Lower lobe of right lung (tissue), 2 donors: Measurements from ENCODE around the gene CEP76. TPM values are rescaled to one million over a fixed set of nuclear protein-coding genes. Genes with fewer than 3 reads are reported as not detected.
A peak's percentile ranks its signal among the peaks of the same experiment; 100 is the strongest.

Experiments
- ATAC-seq, 2 donors: fragments of 200-7000 bp; cut with Tn5 transposase; one replicate each; pipeline ENCODE4 v1.9.1; 2020 to 2022; ENCODE audit warnings: mild to moderate bottlenecking in 2 of 2, moderate library complexity in 2 of 2
- DNase-seq: peaks from one replicate; pipeline ENCODE4 v3.0.0-alpha.2; 2020
- H3K27ac ChIP-seq: fragments of 200-600 bp; one replicate; pipeline ENCODE4 v1.8.0; 2022
- H3K27me3 ChIP-seq: fragments of 200-600 bp; one replicate; pipeline ENCODE4 v1.8.0; 2022; ENCODE audit warnings: low read depth
- H3K36me3 ChIP-seq: fragments of 200-600 bp; one replicate; pipeline ENCODE4 v1.8.0; 2022; ENCODE audit warnings: mild to moderate bottlenecking
- H3K4me1 ChIP-seq: fragments of 200-600 bp; one replicate; pipeline ENCODE4 v1.8.0; 2022
- H3K4me3 ChIP-seq: fragments of 200-600 bp; one replicate; pipeline ENCODE4 v1.8.0; 2022; ENCODE audit warnings: mild to moderate bottlenecking
- H3K9me3 ChIP-seq: fragments of 200-600 bp; one replicate; pipeline ENCODE4 v1.8.0; 2022
- intact Hi-C: fragments of 100-400 bp; cut with DNase I; formaldehyde crosslinking; loops from one replicate; pipeline ENCODE4 v1.11.0; 2022
- total RNA-seq: library from RNA; stranded (reverse); fragmentation: NEBNext Ultra II Directional; extraction: Animal tissue kit (Norgen Biotek cat#: 25700); gene quantifications from one replicate; pipeline ENCODE4 v1.2.1, GENCODE V29; 2021
- TF ChIP-seq, protein P1 (sequence below): fragments of 200-600 bp; IDR thresholded peaks from one replicate; pipeline ENCODE4 v1.8.0; 2022; ENCODE audit warnings: antibody characterized with exemption, mild to moderate bottlenecking
- donor health status: DM: no; HTN: yes; CAD: no; lungs with severe emphysema.

CEP76 gene
- total RNA-seq, 1 donor from 2014 or later, result 5.0 TPM

- intact Hi-C loops, result no loop called here
- Histone ChIP-seq H3K4me3 (no peak overlapping the region), H3K27me3 (no peaks in the 10 kb centered on the region), H3K9me3 (no peaks in the 10 kb centered on the region), H3K36me3 (no peaks in the 10 kb centered on the region), H3K27ac (no peak overlapping the region), H3K4me1 (no peaks in the 10 kb centered on the region)
- DNase-seq (no peak), ATAC-seq (no peak)
- TF ChIP-seq, protein P1, sequence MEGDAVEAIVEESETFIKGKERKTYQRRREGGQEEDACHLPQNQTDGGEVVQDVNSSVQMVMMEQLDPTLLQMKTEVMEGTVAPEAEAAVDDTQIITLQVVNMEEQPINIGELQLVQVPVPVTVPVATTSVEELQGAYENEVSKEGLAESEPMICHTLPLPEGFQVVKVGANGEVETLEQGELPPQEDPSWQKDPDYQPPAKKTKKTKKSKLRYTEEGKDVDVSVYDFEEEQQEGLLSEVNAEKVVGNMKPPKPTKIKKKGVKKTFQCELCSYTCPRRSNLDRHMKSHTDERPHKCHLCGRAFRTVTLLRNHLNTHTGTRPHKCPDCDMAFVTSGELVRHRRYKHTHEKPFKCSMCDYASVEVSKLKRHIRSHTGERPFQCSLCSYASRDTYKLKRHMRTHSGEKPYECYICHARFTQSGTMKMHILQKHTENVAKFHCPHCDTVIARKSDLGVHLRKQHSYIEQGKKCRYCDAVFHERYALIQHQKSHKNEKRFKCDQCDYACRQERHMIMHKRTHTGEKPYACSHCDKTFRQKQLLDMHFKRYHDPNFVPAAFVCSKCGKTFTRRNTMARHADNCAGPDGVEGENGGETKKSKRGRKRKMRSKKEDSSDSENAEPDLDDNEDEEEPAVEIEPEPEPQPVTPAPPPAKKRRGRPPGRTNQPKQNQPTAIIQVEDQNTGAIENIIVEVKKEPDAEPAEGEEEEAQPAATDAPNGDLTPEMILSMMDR, result no peak
Measured at GRCh38 chr18:12750076-12750714, 47.7 kb upstream of the CEP76 start.

DNA sequence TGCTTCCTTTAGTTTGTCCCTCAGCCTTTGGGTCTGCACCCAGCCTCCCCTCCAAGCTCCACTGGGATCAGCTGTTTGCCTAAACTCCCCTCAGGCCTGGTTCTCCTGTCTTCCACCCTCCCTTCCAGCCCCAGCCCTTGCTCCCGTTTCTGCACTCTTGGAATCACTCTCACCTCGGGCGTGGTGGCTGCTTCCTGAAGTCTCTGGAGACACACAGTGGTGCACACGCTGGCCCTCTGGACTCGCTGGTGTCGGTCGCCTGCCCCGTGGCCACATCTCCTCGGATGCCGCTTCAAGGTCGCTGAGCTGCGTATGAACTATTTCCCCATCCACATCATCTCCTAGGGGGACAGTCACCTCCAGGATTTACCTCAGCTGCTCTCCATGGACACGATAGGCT lies 46.6 kb upstream of the CEP76 start:
- intact Hi-C loops, result no loop called here
- H3K27me3 ChIP-seq, result no peaks in the 10 kb centered on the region
- ATAC-seq (no peak), DNase-seq (no peak)
- H3K27ac ChIP-seq, result no peak overlapping the region
- H3K4me3 ChIP-seq, result no peak overlapping the region
- no peaks in the 10 kb centered on the region for H3K4me1 ChIP-seq
- TF ChIP-seq, protein P1, result no peak
- H3K36me3 ChIP-seq, result no peaks in the 10 kb centered on the region
- no peaks in the 10 kb centered on the region for H3K9me3 ChIP-seq

GRCh38 chr18:12748671-12749070 lies 46.1 kb upstream of the CEP76 start:
- H3K9me3 ChIP-seq, result no peaks in the 10 kb centered on the region
- H3K4me1 ChIP-seq, result no peaks in the 10 kb centered on the region
- TF ChIP-seq, protein P1, result no peak
- no peaks in the 10 kb centered on the region for H3K27me3 ChIP-seq
- H3K27ac ChIP-seq, result no peak overlapping the region
- no peak overlapping the region for H3K4me3 ChIP-seq
- intact Hi-C loops, result no loop called here
- DNase-seq, result no peak
- ATAC-seq, result peak in 1 of 2 donors; percentile 40
- H3K36me3 ChIP-seq, result no peaks in the 10 kb centered on the region

- Histone ChIP-seq H3K9me3 (no peaks in the 10 kb centered on the region), H3K4me3 (no peak overlapping the region), H3K27me3 (no peaks in the 10 kb centered on the region), H3K27ac (no peak overlapping the region), H3K4me1 (no peaks in the 10 kb centered on the region), H3K36me3 (no peaks in the 10 kb centered on the region)
- DNase-seq (no peak), ATAC-seq (no peak)
- TF ChIP-seq, protein P1, result no peak
- intact Hi-C loops, result no loop called here
Measured at GRCh38 chr18:12747530-12748315, 45.2 kb upstream of the CEP76 start.

DNA sequence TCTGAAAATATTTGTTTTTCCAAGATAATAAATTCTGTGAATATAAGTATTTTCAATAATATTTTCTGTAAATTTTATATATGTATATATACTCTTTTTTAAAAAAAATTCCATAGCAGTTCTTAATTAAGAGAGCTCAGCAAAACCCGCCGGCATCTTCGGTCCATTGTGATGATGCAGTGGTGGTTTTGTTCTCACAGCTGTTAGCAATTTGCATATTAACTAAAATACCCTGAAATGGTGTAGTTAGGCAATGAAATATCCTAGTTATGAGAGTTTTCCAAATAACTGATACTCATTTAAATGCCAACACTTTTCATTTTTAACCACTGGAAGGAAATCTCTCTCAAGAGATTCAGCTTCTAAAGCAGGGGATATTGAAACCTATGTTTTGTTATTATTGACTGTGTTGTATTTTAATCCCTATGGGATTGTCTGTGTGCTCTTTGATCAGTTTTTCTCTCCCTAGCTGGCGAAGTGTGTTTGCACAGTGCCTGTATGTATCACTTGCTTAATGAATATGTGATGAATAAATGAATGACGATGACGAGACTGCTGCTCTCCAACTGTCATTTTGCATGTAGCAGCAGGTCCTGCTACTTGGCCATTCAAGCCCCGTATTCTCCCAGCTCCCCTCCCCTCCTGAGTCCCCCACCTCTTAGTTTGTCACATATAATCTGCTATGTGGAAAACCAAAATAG lies 42.7 kb upstream of the CEP76 start:
- TF ChIP-seq, protein P1, result no peak
- intact Hi-C loops, result no loop called here
- H3K27me3 ChIP-seq, result no peaks in the 10 kb centered on the region
- no peaks in the 10 kb centered on the region for H3K4me1 ChIP-seq
- no peak for ATAC-seq
- no peak overlapping the region for H3K27ac ChIP-seq
- H3K36me3 ChIP-seq, result no peaks in the 10 kb centered on the region
- no peaks in the 10 kb centered on the region for H3K9me3 ChIP-seq
- no peak for DNase-seq
- H3K4me3 ChIP-seq, result no peak overlapping the region
